Esophagus muscularis mucosa (tissue), 4 donors: ENCODE measurements around the gene SIK1.
"Not testable (repeated sequence)": the region's sequence is repeated elsewhere in the genome, so short reads cannot be mapped to it uniquely, and the experiment has no call there.

Experiments used
- EP300 ChIP-seq: sonication (generic); formaldehyde crosslinking; IDR thresholded peaks from one replicate; pipeline ENCODE4 v1.6.1; 2017; ENCODE audit warnings: antibody characterized with exemption
- POLR2A ChIP-seq: fragments of 450-650 bp; IDR thresholded peaks from one replicate; pipeline ENCODE4 v1.6.1; 2017; ENCODE audit warnings: antibody characterized with exemption, moderate library complexity, mild to moderate bottlenecking, low read depth
- POLR2AphosphoS5 ChIP-seq, 2 donors: sonication (generic); formaldehyde crosslinking; IDR thresholded peaks; one replicate each; pipeline ENCODE4 v1.6.1; 2017; ENCODE audit warnings: antibody characterized with exemption in 2 of 2
- TF ChIP-seq, protein P1 (sequence below), 3 experiments: fragments of 200-600 bp in 2 of 3; fragments of 450-650 bp in 1 of 3; sonication (generic) in 2 of 3; IDR thresholded peaks; one replicate each; pipeline ENCODE4 v1.5.1; 2017 to 2019; ENCODE audit warnings: antibody characterized with exemption in 3 of 3, mild to moderate bottlenecking in 2 of 3, moderate library complexity in 1 of 3

DNA sequence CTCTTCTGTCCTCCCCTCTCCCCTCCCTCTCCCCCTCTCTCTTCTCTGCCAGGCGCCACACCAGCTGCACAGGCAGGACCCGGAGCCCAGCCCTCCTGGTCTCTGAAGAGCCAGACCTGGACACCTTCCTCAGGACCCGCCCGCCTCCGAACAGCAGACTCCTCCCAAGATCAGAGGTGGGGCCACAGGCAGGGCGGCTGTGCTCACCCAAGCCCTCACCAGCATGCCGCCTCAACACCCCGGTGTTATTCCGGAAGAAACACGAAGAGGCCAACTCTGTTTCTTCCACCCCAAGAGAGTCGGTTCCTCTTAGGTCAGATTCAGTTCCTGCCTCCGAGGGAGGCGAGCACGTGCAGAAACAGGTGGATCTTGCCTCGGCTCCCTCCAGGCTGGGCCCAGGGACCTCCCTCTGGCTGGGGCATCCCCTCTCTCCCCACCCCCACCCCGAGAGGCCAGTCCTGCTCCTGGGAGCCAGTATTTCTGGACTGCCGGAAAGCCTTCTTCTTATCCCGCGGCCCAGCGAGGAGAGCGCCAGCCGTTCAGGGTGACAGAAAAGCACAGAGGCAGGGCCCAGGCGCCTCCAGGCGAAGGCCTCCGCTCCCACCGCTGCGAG lies 16.4 kb downstream of the SIK1 start:
- TF ChIP-seq, protein P1, sequence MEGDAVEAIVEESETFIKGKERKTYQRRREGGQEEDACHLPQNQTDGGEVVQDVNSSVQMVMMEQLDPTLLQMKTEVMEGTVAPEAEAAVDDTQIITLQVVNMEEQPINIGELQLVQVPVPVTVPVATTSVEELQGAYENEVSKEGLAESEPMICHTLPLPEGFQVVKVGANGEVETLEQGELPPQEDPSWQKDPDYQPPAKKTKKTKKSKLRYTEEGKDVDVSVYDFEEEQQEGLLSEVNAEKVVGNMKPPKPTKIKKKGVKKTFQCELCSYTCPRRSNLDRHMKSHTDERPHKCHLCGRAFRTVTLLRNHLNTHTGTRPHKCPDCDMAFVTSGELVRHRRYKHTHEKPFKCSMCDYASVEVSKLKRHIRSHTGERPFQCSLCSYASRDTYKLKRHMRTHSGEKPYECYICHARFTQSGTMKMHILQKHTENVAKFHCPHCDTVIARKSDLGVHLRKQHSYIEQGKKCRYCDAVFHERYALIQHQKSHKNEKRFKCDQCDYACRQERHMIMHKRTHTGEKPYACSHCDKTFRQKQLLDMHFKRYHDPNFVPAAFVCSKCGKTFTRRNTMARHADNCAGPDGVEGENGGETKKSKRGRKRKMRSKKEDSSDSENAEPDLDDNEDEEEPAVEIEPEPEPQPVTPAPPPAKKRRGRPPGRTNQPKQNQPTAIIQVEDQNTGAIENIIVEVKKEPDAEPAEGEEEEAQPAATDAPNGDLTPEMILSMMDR (IDR thresholded peaks at IDR 0.05): not testable (repeated sequence)
- TF ChIP-seq POLR2AphosphoS5 (IDR thresholded peaks at IDR 0.05); POLR2A; EP300: not testable (repeated sequence)
